Stimulated activated CD8-positive, alpha-beta memory T cell treated with anti-CD3 and anti-CD28 coated beads, Interleukin-4, amount 100 ng/mL, for 24 hours (primary cell): ENCODE data around the gene CCDC192.
"Not testable (repeated sequence)": the region's sequence is repeated elsewhere in the genome, so short reads cannot be mapped to it uniquely, and the experiment has no call there.

Source experiments
- DNase-seq: peaks from one replicate; pipeline ENCODE4 v3.0.0-alpha.2; 2020; ENCODE audit warnings: low read depth

The CCDC192 gene

DNA sequence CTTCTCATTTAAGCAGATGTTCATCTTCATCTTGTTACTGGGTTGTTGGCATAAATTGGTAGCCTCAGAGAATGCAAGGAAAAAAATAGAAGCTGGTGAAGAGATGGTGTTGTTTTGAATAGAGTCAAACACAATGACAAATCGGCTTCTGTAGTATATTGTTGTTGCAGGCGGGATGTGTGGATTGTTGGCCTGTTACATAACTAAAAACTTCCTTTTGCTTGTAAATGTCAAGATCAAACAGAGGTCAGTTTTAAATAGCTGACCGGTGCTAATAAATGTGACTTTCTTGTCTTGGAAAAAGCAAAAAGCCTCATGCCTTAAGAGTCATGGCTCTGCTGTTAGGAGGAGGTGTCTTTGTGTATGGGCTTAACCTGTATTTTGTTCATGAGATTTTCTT is 59.2 kb downstream of the CCDC192 start:
- DNase-seq: no peak

DNA sequence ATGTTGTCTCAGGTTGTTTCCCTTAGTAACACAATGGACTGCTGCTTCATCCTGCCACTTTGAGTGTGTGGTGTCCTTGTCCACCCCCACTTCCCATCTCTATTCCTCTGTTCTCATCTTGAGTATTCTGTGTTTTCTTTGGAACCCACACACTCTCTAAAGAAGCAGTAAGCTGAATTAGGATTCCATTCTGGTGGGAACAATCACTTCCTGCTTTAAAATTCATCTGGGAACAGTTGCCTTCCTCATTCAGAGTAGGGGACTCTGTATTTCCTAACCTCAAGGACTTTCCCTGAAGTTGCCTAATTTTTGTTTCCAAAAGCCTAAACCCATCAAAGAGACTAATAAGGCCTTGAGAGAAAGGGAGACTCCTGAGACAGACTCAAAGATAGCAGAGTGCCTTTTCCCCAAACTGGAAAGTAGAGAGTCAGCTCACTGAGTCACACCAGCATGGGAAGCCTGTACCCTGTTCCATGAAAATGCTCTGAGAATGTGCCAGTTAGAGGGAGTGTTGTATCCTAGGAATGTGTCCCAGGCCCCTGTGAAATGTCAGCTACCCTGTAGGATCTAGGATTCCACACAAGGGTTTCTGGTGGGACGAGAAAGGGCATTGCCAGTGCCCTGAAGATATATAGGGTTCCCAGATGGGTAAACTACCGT is 63.6 kb downstream of the CCDC192 start:
- DNase-seq: no peak

DNA sequence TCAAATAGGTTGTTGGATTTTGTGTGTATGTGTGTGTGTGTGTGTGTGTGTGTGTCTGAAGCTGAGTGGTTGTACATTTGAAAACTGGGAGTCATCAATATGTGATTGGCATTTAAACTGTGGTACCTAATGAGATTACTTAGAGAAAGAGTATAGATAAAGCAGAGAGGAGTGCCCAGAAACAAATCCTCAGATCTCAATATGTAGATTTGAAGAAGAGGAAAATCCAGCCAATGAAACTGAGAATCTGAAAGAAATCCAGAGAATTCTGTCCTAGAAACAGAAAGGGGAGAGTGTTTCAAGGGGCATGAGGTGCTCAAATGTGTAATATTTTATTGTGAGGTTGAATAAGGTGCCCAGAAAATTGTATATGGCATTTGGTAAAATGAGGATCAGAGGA is 66.2 kb downstream of the CCDC192 start:
- no peak for DNase-seq

DNA sequence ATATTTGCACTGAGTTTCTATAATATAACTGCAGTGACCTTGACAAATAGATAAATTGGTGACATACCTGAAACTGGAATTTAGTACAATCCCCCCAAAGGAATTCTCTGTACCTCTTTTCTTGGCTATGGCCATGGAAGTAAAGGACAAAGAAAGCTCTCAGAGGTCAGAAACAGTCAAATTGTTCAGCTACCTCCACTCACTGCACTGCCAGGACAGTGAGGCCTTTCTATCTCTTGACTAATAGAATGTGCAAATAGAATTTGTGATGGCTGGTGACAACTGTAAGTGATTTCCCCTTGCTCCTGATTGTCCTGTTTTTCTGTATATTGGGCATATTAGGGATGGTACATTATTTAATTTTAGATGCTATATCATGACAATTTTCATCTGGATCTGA is 67.1 kb downstream of the CCDC192 start:
- DNase-seq: no peak

DNA sequence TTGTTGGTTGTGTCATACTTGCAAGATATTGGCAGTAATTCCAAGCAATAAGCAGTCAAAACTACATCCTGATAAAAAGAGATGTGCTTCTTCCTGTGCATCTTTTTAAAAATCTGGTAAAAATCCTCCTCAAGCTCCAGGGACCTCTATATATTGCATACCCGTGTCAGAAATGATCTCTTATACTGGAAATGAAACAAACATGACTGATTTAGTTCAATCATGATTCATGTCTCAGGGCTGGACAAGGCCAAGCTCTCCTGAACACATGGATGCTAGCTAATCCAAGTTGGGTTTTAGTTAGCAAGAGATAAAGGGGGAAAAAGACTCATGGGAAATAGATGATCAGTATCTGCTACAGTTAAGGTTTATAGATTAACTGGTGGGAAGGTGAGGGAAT is 69.3 kb downstream of the CCDC192 start:
- no peak for DNase-seq

DNA sequence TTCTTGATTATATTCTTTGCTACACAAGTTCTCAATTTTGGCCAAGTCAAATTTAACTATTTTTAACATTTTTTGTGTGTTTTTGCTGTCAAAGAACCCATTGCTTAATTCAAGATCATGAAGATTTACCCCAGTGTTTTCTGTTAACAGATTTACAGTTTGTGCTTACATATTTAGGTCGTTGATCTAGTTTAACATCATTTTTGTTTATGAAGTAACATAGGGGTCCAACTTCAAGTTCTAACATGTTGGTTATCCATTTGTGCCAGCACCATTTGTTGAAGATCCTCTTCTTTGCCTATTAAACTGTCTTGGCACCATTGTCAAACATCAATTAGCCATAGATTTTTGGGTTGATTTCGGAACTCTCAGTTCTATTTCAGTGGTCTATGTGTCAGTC is 71.0 kb downstream of the CCDC192 start:
- no peak for DNase-seq

DNA sequence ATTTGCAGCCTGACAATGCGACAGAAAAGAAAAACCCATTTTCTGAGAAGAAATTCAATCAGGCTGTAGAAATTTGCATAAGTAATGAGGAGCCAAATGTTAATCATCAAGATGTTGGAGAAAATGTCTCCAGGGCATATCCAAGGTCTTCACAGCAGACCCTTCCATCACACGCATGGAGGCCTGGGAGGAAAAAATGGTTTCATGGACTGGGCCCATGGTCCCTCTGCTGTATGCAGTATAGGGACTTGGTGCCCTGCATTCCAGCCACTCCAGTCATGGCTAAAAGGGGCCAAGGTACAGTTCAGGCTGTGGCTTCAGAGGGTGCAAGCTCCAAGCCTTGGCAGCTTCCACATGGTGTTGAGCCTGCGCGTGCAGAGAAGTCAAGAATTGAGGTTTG is 73.3 kb downstream of the CCDC192 start:
- no peak for DNase-seq

DNA sequence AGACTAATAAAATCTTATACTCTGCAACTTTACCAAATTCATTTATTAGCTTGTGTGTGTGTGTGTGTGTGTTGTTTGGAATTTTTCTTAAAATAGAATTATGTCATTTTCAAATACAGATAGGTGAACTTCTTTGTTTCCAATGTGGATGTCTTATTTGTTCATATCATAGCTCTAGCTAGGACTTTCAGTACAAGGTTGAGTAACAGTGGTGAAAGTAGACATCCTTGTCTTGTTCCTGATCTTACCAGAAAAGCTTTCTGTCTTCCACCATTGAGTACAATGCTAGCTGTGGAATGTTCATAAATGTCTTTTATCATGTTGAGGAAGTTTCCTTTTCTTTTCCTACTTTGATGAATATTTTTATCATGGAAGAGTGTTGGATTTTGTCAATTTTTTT is 74.8 kb downstream of the CCDC192 start:
- no peak for DNase-seq

DNA sequence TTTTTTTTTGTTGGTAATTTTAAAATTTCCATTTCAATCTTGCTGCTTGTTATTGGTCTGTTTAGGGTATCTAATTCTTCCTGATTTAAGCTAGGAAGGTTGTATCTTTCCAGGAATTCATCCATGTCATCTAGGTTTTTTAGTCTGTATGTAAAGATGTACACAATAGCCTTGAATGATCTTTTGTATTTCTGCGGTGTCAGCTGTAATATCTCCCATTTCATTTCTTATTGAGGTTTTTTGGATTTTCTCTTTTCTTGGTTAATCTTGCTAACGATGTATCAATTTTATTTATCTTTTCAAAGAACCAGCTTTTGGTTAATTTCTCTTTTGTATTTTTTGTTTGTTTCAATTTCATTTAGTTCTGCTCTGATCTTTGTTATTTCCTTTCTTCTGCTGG is 79.3 kb downstream of the CCDC192 start:
- not testable (repeated sequence) for DNase-seq

DNA sequence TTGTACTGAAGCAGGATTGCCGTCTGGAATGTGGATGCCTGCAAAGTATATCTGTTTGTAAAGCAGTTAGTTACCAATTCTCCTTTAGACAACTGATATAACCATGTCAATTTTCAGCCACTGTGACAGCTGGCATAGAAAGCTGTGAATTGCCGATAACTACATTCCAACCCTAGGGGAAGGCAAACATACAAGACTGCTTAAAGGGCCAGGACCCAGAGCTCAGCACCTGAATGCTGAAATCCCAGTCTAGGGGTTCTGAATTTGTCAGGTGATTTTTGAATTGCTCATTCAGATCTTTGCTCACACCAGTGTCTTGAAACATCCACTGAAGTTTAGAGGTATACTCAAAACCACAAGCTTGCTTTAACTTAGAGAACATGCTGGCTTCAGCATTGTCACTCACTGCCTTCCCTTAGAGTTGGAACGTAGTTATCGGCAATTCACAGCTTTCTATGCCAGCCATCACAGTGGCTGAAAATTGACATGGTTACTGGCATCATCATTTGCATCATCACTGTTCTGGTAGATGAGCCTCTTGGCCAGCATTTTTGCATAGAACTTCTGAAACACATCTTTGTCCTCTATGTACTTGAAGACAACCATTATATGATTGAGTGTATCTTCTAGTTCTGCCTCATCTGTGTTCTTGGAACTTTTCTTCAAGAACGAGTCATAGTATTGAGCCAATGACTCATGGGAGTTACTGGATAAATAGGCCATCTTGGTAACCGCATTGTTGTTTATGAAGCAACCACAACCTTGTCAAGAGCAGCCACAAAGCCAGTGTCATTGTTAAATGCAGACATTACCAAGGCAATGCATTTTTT is 82.1 kb downstream of the CCDC192 start:
- no peak for DNase-seq

DNA sequence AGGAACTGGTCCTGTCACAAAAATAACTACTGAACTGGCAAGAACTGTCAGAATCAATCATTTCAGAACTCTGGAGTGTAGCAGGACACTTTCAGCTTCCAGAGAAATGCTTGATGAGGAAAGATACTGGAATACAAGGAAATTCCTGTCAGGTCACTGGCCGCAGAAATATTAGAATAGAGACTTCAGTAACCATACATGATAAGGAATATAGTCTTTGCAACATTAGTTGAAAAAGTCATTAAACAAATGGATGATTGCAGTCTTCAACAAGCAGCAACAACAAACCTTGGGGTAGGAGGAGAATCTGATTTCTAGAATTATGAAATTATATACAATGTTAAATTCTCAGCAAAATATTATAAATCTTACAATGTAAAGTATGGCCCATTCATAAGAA is 88.2 kb downstream of the CCDC192 start:
- DNase-seq: no peak

DNA sequence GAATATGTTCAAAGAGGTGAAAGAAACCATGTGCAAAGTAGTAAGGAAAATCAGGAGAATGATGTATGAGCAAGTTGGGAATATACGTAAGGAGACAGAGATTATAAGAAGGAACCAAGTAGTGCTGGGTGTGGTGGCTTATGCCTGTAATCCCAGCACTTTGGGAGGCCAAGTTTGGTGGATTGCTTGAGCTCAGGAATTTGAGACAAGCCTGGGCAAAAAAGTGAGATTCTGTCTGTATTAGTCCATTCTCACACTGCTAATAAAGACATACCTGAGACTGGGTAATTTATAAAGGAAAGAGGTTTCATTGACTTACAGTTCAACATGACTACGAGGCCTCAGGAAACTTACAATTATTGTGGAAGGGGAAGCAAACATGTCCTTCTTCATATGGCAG is 88.7 kb downstream of the CCDC192 start:
- DNase-seq: not testable (repeated sequence)

DNA sequence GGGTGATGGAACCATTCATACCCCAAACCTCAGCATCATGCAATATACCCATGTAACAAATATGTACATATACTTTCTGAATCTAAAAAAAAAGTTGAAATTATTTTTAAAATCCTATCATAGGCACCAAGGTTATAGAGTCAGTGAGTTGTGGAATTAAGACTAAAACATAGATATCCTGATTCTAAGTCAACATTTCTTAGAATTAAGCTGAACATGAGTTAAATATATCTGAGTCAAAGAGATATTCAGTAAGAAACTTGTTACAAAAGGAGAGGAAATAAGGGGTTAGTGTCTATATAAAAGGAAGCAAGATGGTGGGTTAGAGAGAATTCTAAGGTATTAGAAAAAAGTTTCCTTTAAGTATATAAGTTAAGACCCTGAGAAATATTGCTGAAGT is 89.9 kb downstream of the CCDC192 start:
- DNase-seq: no peak

DNA sequence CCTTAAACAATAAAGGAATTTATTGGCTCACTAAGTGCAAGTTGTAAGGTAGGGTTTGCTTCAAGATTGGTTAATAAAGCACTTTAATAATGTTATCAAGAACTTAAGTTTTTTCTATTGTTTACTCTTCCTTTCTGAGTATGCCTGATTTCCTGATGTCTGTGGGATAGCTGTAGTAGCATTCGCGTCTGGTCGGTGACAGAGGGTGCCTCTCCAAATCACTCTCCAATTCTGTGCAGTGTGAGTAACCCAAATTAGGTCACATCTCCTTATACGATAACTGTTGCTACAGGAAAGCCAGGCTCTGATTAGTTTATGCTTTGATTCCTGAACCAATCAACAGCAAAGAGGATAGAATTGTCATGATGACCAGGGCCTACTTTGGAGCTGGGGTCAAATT is 90.7 kb downstream of the CCDC192 start:
- DNase-seq: no peak

DNA sequence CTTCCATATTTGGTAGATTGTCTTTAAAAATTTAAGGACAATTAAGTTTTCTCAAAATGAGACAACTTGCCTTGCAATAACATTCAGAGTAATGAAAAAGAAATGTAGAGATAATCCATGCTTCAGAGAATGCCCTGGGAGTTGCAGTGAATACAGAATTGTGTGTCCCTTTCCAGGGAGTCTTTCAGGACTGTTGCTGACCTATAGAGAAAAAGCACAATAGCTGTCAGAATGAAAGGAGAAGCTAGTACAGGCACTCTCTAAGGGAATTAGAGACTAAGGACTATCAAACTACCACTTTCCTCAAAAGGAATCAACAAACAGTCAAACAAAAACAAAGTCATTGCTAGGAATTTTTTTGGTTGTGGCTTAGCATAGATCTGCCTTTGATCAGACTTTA is 93.0 kb downstream of the CCDC192 start:
- no peak for DNase-seq

DNA sequence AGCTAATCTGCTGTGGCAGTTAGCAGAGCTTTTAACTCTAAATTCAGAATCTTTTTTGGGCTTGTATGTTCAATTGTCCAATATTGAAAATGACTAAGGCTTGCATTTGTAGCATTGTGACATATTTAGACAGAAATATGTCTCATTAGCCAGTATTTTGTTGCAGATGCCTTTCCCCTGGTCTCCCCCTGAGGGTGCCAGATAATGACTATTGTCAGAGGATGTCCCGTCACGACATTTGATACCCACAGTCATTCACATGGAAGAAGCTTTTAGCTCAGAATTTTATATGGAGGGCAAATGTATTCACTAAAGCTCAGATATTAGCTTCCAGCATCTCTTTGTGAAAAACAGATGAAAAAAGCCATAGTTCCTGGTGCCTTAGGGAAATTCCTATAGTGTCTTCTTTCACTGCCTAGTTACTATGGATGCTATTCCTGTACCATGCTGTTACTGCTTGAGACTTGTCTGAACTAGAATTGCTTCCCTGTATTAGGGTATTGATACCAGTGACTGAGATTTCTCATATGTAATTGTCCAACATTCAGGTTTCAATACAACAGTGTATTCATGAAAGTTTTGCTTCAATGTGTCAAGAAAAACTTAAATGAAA is 96.2 kb downstream of the CCDC192 start:
- DNase-seq: no peak

DNA sequence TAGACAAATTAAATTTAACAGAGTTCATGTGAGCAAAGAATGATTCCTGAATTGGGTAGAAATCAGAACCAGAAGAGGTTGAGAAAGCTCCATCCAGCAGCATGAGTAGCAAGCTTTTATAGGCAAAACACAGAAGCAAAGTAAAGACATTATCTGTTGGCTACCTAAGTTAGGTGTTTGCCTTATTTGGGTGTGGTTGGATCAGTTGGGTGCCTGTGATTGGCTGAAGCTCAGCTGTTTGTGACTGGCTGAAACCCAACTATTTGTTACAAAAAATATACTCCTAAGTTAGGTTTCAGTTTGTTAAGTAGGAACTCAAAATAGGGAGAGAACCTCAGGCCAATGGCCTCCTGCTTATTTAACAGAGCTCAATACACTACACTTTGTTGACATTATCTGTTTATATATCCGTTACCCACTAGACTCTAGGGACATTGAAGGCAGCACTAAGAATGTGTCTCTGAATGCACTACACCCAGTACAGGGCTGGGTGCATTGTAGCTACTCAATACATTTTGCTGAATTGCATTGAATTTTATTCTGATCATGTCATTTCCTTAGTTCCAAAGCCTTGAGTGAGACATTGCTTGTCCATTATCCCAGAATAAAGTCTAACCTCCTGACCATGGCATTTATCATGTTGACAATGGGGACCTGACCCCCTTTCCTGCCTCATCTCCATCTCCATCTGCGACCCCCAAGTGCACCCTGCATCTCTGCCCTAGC is 98.7 kb downstream of the CCDC192 start:
- no peak for DNase-seq

DNA sequence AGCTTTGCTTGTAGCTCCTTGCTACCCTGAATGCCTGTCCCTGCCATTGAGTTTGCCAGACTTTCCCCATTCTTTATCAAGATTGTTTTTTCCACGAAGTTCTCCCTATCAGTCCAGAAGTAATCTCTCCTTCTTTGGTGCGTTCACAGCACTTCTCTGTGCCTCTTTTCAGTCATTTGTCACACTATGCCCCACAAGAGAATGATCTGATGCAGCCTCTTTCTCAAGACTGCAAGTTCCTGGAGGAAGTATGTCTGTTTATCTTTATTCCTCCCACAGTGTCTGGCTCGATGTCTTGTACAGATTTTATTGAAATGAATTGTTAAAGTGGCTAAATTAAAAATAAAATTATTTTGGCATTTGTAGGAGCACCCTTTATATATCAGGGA is 99.3 kb downstream of the CCDC192 start:
- no peak for DNase-seq

DNA sequence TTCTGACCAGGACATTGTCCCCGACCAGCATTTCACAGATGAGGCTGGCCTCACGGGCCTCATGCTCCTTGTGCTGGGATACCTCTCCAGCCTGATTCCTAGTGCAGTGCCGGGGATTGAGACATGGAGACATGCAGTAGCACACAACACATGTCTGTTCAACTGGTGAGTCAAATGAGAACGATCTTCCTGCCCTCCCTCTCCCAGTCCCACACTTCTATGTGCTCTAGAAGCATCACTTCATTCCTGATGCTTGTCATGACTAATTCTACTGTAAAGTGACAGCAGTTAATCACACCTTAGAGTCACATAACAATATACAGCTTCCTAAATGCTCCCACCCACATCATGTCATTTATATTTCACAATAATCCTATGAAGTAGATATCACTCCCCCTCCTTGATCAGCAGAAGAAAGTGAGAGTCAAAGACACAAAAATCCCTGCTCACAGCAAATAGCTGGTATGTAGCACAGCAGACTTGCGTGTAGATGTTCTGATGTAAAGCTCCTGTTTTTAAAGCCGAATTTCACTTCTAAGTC is 101.8 kb downstream of the CCDC192 start:
- DNase-seq: no peak

DNA sequence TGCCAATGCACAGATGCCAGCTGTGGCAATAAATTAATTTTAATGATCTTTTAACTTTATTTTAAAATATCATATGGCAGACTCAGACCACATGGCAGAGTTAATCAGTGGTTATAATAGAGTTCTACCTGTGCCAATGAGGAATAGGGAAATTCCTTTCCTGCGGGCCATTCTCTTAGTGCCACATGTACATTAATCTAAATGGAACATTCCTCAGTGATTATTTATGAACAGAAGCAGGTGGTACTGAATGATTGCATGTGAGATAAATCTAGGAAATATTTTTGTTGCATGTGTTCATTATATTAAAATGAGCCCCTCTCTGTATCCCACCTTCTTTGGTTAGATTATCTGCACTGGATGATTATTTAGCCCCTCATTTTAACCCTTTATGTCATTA is 102.3 kb downstream of the CCDC192 start:
- DNase-seq: no peak

DNA sequence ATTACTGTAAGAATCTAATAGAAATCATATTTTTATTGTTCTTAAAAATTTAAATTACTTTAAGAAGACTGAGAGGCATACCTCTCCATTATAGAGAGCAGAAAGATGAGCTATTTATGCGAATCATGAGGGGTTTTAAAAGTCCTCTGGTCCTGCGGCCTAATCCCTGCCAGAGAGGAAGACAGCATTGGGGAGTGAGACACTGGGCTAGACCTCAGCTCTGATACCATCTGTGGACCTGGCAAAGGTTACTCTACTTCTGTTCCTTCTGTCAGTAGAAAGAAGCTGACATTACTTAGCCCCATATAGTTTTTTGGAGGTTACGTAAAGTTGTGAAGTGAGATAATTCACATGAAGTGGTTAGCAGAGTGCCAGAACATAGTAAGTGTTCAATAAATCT is 103.6 kb downstream of the CCDC192 start:
- no peak for DNase-seq

DNA sequence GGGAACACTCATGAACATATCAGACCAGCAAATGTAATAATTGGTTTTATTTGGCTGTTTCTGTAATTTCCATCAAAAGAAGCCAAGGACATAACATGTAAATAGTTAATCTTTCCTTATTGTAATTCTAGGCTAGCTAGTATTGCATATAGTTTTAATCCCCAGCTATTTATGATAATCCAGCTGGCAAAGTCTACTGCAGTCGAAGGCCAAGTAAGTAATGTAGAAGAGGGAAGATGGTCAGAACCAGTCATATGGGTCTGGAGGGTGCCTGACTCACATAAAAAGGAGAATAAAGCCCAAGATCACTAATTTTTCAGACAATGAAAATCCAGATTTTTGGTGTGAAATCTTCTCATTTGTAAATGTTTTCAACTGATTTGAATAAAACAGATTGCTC is 106.3 kb downstream of the CCDC192 start:
- DNase-seq: no peak

DNA sequence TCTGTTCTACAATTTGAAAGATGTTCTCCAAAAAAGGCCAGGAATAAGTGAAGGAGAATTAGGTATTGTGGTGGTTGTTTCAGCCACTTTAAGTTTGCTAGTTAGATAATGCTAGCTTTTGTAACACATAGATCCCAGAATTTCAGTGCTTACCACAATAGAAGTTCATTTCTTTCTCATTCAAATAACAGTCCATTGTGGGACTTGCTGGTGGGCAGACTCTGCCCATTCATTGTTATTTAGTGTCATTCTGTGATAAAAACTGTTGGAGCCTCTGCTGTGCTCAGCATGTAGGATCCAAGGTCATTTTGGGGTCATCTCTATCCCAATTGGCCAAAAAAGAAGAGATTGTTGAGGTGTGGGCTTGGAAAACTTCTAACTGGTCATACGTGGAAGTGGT is 106.8 kb downstream of the CCDC192 start:
- DNase-seq: no peak
